Posterior vena cava (tissue), 2 donors: ENCODE data around the gene ASTN2. TPM values are rescaled to one million over a fixed set of nuclear protein-coding genes. Genes with fewer than 3 reads are reported as not detected.

Source experiments
- DNase-seq: peaks from one replicate; pipeline ENCODE4 v3.0.0-alpha.2; 2020; ENCODE audit warnings: low spot score
- intact Hi-C, 2 donors: fragments of 100-400 bp; cut with DNase I; formaldehyde crosslinking; loops; one replicate each; pipeline versions ENCODE4 v1.14.1 to v1.14.2; 2022 to 2023
- total RNA-seq, 2 donors: library from RNA; stranded (reverse); fragmentation: NEBNext Ultra II Directional; extraction: Animal tissue kit (Norgen Biotek cat#: 25700); gene quantifications; one replicate each; pipeline ENCODE4 v1.2.1, GENCODE V29; 2021
- donor health status: DM: yes; HTN: yes; CAD: no.
- donor health status: DM: yes; HTN: yes; CAD: no.

ASTN2 gene
- total RNA-seq, 2 donors from 2014 or later = 4.3 to 5.8 TPM

GRCh38 chr9:116450378-116451139, 964.3 kb downstream of the ASTN2 start:
- DNase-seq = no peak
- intact Hi-C loops = no loop called here

- intact Hi-C loops = no loop called here
- DNase-seq = no peak
Measured at GRCh38 chr9:116449949-116450348, 964.9 kb downstream of the ASTN2 start.

GRCh38 chr9:116448431-116448830, 966.4 kb downstream of the ASTN2 start:
- no peak for DNase-seq
- intact Hi-C loops = no loop called here

GRCh38 chr9:116447934-116448333, 966.9 kb downstream of the ASTN2 start:
- no peak for DNase-seq
- intact Hi-C loops = no loop called here

DNA sequence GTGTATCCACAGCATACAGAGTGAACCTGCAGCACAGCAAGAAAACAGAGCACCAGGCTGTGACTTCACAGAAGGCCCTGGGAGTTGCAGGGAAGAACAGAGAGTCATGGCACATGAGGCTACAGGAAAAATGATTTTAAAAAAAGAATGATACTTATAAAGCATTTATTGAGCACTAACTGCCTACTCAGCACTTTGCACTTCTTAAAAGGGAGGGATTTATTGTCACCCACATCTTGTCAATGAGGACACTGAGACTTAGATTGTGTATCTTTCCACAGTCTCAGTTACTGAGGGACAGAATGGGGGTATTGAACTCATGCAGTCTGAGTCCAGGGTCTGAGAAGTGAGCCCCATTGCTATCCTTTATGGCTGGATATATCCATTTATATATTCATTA, 972.3 kb downstream of the ASTN2 start:
- intact Hi-C loops = no loop called here
- DNase-seq = no peak

DNA sequence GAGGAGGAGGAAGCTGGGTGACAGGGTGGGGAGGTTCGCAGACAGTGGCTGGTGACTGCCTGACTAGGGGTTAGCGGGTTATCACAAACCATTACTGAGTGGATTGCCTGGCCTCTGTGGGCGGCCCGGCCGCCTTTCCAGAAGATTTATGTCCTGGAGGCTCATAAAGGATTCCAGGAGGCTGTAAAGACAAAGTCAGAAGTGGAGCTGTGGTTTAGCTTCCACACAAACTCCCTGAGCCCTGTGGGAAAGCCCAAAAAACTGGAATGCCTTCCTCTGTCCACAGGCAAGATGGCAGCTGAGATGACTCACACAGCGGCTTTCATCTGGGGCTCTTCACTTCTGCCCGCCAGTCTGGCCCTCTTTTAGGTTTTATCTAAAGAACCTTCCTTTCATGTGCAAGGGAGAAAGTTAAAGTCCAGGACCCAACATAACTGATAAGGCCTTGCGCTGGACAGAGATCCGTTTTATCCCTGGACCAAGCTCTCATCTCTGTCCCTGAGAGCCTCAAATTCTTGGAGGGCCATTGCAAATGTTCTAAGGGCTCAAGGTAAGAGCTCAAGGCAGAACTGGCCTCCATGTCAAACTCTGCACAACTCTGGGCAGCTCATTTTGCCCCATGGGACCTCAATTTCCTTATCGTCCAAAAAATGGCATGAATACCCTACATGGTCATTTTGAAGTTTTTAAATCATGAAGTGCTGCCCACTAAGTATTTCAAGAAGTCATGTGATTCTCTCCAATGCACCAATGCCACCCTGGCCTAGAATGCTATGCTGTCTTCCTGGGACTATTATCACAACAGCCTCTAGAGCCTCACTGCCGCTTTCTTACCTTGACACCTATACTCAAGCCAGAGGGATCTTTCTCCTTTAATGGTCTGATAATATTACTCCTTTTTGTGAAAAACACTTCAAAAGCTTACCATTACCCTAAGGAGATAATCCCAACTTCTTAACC, 977.2 kb downstream of the ASTN2 start:
- DNase-seq = no peak
- intact Hi-C loops = no loop called here

DNA sequence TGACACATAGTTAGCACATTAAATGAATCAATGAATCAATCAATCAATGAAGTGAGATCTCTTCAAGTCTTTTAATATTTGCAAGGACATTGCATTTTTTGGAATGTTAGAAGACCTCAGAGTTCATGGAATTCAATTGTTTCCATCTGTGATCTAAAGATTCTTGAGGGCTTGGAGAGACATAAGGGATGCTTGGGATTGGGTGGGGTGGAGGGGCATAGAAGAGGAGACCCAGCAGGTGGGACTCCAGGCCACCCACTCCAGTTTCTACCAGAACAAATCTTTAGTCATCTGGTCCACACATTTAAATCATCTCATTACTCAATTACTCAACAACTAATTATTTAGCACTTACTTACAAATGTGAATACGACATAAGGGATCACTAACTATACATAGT, 978.7 kb downstream of the ASTN2 start:
- DNase-seq = no peak
- intact Hi-C loops = no loop called here

DNA sequence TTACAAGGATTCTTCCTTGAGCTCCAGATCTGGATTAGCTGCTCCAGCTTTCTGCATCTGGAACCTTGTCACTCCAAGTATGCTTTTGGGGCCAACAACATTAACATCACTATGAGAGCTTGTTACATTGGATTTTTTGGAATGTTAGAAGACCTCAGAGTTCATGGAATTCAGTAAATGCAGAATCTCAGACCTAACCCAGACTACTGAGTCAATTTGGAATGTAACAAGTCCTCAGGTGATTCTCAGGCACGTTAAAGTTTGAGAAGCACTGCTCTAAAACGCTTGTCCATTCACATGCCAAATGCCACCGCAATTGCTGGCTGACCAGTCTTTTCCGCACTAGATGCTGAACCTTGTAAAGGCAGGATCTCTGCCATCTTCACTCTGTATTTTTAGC, 979.2 kb downstream of the ASTN2 start:
- intact Hi-C loops = no loop called here

DNA sequence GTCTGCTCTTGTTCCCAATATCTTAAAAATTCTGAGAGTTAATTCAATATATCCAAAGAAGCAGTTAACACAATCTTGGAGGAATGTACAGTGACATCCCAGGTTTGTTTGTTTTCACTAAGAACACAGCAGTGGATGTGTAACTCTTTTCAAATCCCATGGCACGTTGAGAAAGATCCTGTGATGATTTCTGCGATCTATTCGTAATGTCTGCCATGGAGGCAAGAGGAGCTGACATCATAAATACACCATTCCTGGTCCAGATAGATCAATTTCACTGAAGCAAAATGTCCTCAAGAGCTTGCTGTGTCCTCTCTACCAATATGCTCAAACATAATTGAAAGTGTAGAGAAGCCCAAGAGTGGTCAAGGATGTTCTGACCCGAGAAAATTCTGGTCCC, 980.5 kb downstream of the ASTN2 start:
- DNase-seq = no peak
- intact Hi-C loops = no loop called here

More for the DNA sequence above, 979.2 kb downstream of the ASTN2 start:
- no peak for DNase-seq

DNA sequence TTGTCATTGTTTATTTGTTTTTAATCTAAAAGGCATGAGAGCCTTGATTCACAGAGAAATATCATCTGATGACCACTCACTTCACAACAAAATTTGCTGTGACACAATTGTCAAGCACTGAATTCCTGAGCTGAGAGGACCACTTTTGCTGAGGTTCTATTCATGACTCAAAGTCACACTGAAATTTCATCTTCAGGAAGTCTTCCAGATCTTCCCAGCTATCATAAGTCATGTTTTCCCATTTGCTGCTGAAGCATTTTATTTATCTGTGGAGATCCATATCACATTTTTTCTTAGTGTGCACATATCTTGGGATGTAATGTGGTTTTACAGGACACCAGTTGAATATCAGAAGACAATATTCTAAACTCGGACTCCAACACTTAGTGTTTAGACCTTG, 982.8 kb downstream of the ASTN2 start:
- DNase-seq = no peak
- intact Hi-C loops = no loop called here

GRCh38 chr9:116430849-116431248, 984.0 kb downstream of the ASTN2 start:
- intact Hi-C loops = no loop called here

DNA sequence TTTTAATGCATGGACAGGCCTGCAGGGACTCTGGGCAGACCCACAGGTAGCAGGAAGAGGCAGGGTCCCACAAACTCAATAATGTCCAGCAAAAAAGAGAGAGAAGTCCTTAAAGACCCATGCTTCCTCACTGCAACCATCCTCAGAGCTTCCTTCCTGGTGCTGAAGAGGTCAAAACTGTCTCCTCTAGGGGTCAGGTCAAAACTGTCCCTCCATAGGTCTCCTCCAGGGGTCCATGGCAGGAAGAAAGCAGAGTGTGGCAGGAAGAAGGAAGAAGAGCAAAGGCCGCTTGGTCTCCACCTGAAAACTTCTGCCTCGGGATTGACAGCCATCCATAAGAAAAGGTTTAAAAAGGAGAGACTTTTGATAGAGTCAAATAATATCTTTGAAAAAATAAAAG, 989.6 kb downstream of the ASTN2 start:
- no peak for DNase-seq
- intact Hi-C loops = no loop called here

More at GRCh38 chr9:116430849-116431248, 984.0 kb downstream of the ASTN2 start:
- DNase-seq = peak; percentile 75

GRCh38 chr9:116423149-116423548, 991.7 kb downstream of the ASTN2 start:
- intact Hi-C loops = no loop called here
- DNase-seq = no peak

GRCh38 chr9:116422119-116422979, 992.5 kb downstream of the ASTN2 start:
- no peak for DNase-seq
- intact Hi-C loops = no loop called here

DNA sequence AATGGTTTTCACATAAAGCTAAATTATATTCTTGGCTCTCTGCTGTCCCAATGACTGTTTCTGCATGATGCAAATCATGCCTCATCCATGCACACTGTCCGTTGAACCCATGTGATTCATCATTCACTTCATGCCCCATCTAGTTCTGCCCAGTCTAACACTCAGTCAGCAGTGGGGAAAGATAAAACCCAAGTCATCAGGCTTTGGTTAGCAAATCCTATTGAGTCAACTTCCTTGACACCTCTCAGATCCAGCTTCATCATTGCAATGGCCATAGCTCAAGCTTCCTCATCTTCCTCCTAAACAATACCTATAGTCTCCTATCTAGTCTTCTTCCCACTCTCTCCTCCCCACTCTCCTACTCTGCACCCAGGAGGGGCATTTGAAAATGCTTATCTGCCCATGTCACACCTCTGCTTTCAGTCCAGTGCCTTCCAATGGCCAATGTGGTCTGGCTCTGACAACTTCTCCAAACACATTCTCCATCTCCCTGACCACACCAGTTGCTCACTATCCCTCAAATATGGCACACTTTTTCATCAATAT, 993.8 kb downstream of the ASTN2 start:
- intact Hi-C loops = no loop called here
- DNase-seq = no peak

GRCh38 chr9:116419181-116419580, 995.7 kb downstream of the ASTN2 start:
- no peak for DNase-seq

DNA sequence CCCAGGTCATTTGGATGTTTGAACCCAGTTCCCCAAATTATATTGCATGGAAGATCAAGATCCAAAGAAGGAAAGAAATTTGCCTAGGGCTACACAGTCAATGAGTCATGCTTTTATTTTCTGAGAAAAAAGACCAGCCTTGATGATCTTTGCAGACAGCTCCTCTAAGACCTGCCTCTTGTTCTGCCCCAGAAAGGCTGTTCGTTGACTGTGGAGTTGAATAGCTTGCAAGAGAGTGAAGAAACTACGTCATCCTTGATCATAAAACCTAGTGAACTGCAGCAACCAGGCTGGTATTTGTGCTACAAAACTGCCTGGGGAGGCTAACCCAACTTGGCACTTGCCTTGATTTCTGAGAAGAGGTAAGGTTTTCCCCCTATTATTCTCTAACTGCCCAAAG, 997.4 kb downstream of the ASTN2 start:
- intact Hi-C loops = no loop called here
- DNase-seq = no peak

More at GRCh38 chr9:116419181-116419580, 995.7 kb downstream of the ASTN2 start:
- intact Hi-C loops = no loop called here

- intact Hi-C loops = no loop called here
- no peak for DNase-seq
Measured at GRCh38 chr9:116416421-116416820, 998.4 kb downstream of the ASTN2 start.

DNA sequence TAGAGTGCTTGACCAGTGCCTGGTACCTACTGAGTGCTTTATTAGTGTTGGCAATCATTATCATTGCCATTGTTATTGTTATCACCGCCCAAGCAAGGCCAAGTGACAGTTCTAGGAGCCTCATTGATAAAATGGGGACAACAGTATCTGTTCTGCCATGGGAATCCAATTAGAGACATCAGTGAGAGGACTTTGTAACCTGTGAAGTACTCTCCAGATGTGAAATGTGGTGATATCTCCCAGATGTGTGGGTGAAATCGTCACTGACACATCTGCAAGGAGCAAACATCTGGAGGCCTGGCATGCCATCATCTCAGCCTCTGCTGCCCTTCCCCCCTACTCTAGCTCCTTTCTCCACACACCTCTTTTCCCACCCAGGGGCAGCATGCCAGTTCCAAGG, 1000.5 kb downstream of the ASTN2 start:
- intact Hi-C loops = no loop called here
- no peak for DNase-seq
